Liver (tissue), 9 donors: Measurements from ENCODE around the gene EP400. TPM values are rescaled to one million over a fixed set of nuclear protein-coding genes. Genes with fewer than 3 reads are reported as not detected.

ENCODE experiments used
- DNase-seq: peaks from one replicate; pipeline ENCODE4 v3.0.0-alpha.2; 2017; ENCODE audit warnings: low spot score
- H3K27ac ChIP-seq, 2 donors: one replicate each; pipeline ENCODE4 v1.7.0; 2013; ENCODE audit warnings: inconsistent platforms in 2 of 2, low read length in 2 of 2, control low read depth in 1 of 2, low read depth in 1 of 2, mild to moderate bottlenecking in 1 of 2
- H3K27me3 ChIP-seq, 4 donors: one replicate each; pipeline versions ENCODE4 v1.6.1 to v1.7.0; 2013; ENCODE audit warnings: low read length in 3 of 4, inconsistent platforms in 1 of 4, mild to moderate bottlenecking in 1 of 4, moderate library complexity in 1 of 4; ENCODE audit not compliant: control insufficient read depth in 4 of 4, insufficient read depth in 4 of 4
- H3K36me3 ChIP-seq, 4 donors: one replicate each; pipeline versions ENCODE4 v1.6.1 to v1.7.0; 2013; ENCODE audit warnings: low read length in 3 of 4, mild to moderate bottlenecking in 3 of 4, low read depth in 1 of 4, moderate library complexity in 1 of 4; ENCODE audit not compliant: control insufficient read depth in 4 of 4, insufficient read depth in 3 of 4
- H3K4me1 ChIP-seq, 4 donors: one replicate each; pipeline versions ENCODE4 v1.6.1 to v1.7.0; 2013; ENCODE audit warnings: low read length in 3 of 4, mild to moderate bottlenecking in 3 of 4, moderate library complexity in 1 of 4; ENCODE audit not compliant: control insufficient read depth in 4 of 4, insufficient read depth in 4 of 4
- H3K4me3 ChIP-seq, 3 donors: one replicate each; pipeline versions ENCODE4 v1.6.1 to v1.7.0; 2013; ENCODE audit warnings: low read length in 3 of 3, control low read depth in 1 of 3, low read depth in 1 of 3, mild to moderate bottlenecking in 1 of 3
- H3K9ac ChIP-seq, 2 donors: one replicate each; pipeline ENCODE4 v1.7.0; 2013; ENCODE audit warnings: low read length in 2 of 2, mild to moderate bottlenecking in 2 of 2, moderate library complexity in 2 of 2, control low read depth in 1 of 2, low read depth in 1 of 2
- H3K9me3 ChIP-seq, 4 donors: one replicate each; pipeline versions ENCODE4 v1.6.1 to v1.7.0; 2013; ENCODE audit warnings: low read length in 3 of 4; ENCODE audit not compliant: control insufficient read depth in 4 of 4
- ATF3 ChIP-seq: IDR thresholded peaks from 2 replicates; pipeline ENCODE4 v1.6.1; 2016; ENCODE audit warnings: antibody characterized with exemption
- CTCF ChIP-seq: fragments of 150-350 bp; IDR thresholded peaks from 2 replicates; pipeline ENCODE4 v1.5.1; 2017; ENCODE audit warnings: improper control_type of control experiment, low read depth, low read length; ENCODE audit not compliant: missing input control
- FOXA1 ChIP-seq: IDR thresholded peaks from 2 replicates; pipeline ENCODE4 v1.6.1; 2016; ENCODE audit warnings: antibody characterized with exemption
- FOXA2 ChIP-seq: IDR thresholded peaks from 2 replicates; pipeline ENCODE4 v1.6.1; 2016; ENCODE audit warnings: antibody characterized with exemption
- JUND ChIP-seq, 2 donors: IDR thresholded peaks; 2 replicates each; pipeline ENCODE4 v1.6.1; 2016; ENCODE audit warnings: antibody characterized with exemption in 2 of 2
- NR2F2 ChIP-seq: IDR thresholded peaks from 2 replicates; pipeline ENCODE4 v1.6.1; 2016; ENCODE audit warnings: antibody characterized with exemption
- RAD21 ChIP-seq, 2 donors: IDR thresholded peaks; 2 replicates each; pipeline ENCODE4 v1.6.1; 2016; ENCODE audit warnings: antibody characterized with exemption in 2 of 2, mild to moderate bottlenecking in 2 of 2
- RXRA ChIP-seq, 2 donors: IDR thresholded peaks; 2 replicates each; pipeline ENCODE4 v1.6.1; 2017 to 2018; ENCODE audit warnings: antibody characterized with exemption in 2 of 2, mild to moderate bottlenecking in 1 of 2
- SP1 ChIP-seq: IDR thresholded peaks from 2 replicates; pipeline ENCODE4 v1.6.1; 2018; ENCODE audit warnings: antibody characterized with exemption, mild to moderate bottlenecking
- YY1 ChIP-seq: IDR thresholded peaks from 2 replicates; pipeline ENCODE4 v1.6.1; 2016; ENCODE audit warnings: antibody characterized with exemption, mild to moderate bottlenecking
- WGBS: extraction: QIAGEN DNeasy Blood & Tissue Kit; methylation state at CpG from one replicate; pipeline ENCODE4 v1.1.7; 2013; 5-methylcytosine and 5-hydroxymethylcytosine counted together
- polyA plus RNA-seq, 2 donors: library from polyadenylated mRNA; stranded (reverse) in 1 of 2; unstranded in 1 of 2; fragments of 200-250 nt in 1 of 2; fragments of >200 nt in 1 of 2; fragmentation: Nextera tagmentation in 1 of 2; extraction: Ambion mirVana in 1 of 2; gene quantifications; one replicate each; pipeline versions ENCODE4 v1.2.1 to v1.2.3, GENCODE V29; 2013 to 2015
- total RNA-seq, 2 donors: library from RNA; depleted of rRNA; stranded (reverse); fragments of >200 nt; gene quantifications; one replicate each; pipeline ENCODE4 v1.2.3, GENCODE V29; 2014
- TF ChIP-seq, protein P1 (sequence below): IDR thresholded peaks from 2 replicates; pipeline ENCODE4 v1.6.1; 2016; ENCODE audit warnings: antibody characterized with exemption
- donor health status: healthy.
- donor health status: healthy.
- donor health status: healthy.
- donor health status: healthy.
- donor health status: healthy.

Gene EP400
- total and polyA plus RNA-seq, 4 donors: 4.7 to 12.4 (median 7.1) TPM

- no peak for TF ChIP-seq CTCF
Measured at GRCh38 chr12:132057691-132058090, 107.9 kb downstream of the EP400 start (continued).

- H3K4me1 ChIP-seq: no peaks in the 10 kb centered on the region
- no peak overlapping the region for H3K9ac ChIP-seq
- H3K4me3 ChIP-seq: no peak overlapping the region
- no peaks in the 10 kb centered on the region for H3K27me3 ChIP-seq
- H3K27ac ChIP-seq: no peak overlapping the region
- H3K9me3 ChIP-seq: no peaks in the 10 kb centered on the region
- WGBS: 95% methylated on average over 7 of the region's 7 CpGs
- H3K36me3 ChIP-seq: peaks cover 11 to 67% (median 28%) of the 10 kb centered on the region in 4 donors
- DNase-seq: no peak
- no peak for TF ChIP-seq NR2F2
- TF ChIP-seq RAD21 (IDR thresholded peaks at IDR 0.05): no peak
- TF ChIP-seq FOXA1: no peak
- TF ChIP-seq, protein P1, sequence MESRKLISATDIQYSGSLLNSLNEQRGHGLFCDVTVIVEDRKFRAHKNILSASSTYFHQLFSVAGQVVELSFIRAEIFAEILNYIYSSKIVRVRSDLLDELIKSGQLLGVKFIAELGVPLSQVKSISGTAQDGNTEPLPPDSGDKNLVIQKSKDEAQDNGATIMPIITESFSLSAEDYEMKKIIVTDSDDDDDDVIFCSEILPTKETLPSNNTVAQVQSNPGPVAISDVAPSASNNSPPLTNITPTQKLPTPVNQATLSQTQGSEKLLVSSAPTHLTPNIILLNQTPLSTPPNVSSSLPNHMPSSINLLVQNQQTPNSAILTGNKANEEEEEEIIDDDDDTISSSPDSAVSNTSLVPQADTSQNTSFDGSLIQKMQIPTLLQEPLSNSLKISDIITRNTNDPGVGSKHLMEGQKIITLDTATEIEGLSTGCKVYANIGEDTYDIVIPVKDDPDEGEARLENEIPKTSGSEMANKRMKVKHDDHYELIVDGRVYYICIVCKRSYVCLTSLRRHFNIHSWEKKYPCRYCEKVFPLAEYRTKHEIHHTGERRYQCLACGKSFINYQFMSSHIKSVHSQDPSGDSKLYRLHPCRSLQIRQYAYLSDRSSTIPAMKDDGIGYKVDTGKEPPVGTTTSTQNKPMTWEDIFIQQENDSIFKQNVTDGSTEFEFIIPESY: no peak
- TF ChIP-seq FOXA2: no peak
- no peak for TF ChIP-seq CTCF
- TF ChIP-seq YY1: no peak
- no peak for TF ChIP-seq ATF3
- TF ChIP-seq RXRA (IDR thresholded peaks at IDR 0.05): no peak
- no peak for TF ChIP-seq JUND (IDR thresholded peaks at IDR 0.05)
- no peak for TF ChIP-seq SP1
Measured at GRCh38 chr12:132061197-132061596, 111.5 kb downstream of the EP400 start.

DNA sequence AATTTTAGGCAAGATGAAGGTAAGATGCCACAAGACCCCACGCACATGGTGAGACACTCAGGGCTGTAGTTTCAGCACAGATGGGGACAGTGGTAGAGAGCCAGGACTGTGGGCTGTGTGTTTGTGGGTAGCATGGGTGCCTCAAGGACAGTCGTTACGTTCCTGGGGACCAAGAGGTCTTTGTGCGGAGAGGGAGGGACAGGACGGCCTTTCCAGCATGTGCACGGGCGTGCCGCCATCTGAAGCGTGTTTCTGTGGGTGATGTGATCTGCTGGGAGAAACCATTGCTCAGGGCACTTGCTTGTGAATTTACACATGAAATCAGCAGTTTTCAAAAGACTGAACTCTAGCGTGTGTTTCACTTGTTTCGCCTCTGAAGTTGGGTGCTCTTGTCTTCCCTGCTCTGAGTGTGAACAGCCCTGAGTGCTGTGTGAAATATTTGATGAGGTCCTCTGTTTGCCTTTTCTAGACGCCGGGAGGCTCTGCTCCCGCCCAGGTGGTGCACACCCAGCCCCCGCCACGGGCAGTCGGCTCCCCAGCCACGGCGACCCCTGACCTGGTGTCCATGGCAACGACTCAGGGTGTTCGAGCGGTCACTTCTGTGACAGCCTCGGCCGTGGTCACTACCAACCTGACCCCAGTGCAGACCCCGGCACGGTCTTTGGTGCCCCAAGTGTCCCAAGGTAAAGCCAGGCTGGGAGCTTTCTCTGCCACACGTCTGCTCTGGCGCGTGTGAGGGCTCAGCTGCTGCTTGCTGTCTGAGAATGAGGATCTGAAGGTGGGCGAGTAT lies 112.1 kb downstream of the EP400 start:
- Histone ChIP-seq H3K27me3 (no peaks in the 10 kb centered on the region), H3K4me1 (no peaks in the 10 kb centered on the region), H3K9ac (no peak overlapping the region), H3K27ac (no peak overlapping the region), H3K36me3 (peaks cover 12 to 67% (median 24%) of the 10 kb centered on the region in 4 donors), H3K9me3 (no peaks in the 10 kb centered on the region), H3K4me3 (no peak overlapping the region)
- 86% methylated on average over 30 of the region's 30 CpGs for WGBS
- no peak for TF ChIP-seq RXRA (IDR thresholded peaks at IDR 0.05)
- TF ChIP-seq, protein P1: no peak
- no peak for TF ChIP-seq SP1
- no peak for TF ChIP-seq ATF3
- no peak for TF ChIP-seq RAD21 (IDR thresholded peaks at IDR 0.05)
- no peak for TF ChIP-seq YY1
- no peak for TF ChIP-seq FOXA2
- DNase-seq: peak; percentile 68
